NCI-H2107 treated with DMSO at 0.1 percent for 48 hours (cell line): ENCODE results near the gene ELOVL2.
"Not testable (repeated sequence)": the region's sequence is repeated elsewhere in the genome, so short reads cannot be mapped to it uniquely, and the experiment has no call there.

ENCODE experiments used
- DNase-seq: peaks from one replicate; lab custom pipeline; 2025; ENCODE audit not compliant: unreplicated experiment; lab: John Stamatoyannopoulos, UW

The ELOVL2 gene

GRCh38 chr6:10989587-10989986, 54.5 kb downstream of the ELOVL2 start:
- no peak for DNase-seq

- not testable (repeated sequence) for DNase-seq
Measured at GRCh38 chr6:10984959-10985358, 59.1 kb downstream of the ELOVL2 start.

- no peak for DNase-seq
Measured at GRCh38 chr6:10981409-10981808, 62.7 kb downstream of the ELOVL2 start.

- no peak for DNase-seq
Measured at GRCh38 chr6:10979603-10980002, 64.5 kb downstream of the ELOVL2 start.

DNA sequence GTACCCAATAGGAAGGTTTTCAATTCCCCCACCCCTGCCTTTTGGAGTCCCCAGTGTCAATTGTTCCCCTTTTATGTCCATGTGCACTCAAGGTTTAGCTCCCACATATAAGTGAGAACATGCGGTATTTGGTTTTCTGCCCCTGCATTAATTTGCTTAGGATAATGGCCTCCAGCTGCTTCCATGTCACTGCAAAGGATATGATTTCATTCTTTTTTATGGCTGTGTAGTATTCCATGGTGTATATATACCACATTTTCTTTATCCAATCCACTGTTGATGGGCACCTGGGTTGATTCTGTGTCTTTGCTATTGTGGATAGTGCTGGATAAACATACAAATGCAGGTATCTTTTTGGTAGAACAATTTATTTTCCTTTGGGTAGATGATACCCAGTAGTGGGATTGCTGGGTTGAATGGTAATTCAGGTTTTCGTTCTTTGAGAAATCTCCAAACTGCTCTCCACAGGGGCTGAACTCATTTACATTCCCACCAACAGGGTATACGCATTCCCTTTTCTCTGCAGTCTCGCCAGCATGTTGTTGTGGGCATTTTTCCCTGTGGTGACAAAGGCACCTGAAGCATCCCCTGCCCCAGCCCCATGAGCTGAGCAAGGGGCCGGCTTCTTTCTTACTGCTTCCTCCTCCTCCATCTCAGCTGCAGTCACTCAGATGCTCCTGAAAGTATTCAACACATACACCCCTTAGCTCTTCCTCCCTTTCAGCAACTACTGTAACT, 66.7 kb downstream of the ELOVL2 start:
- no peak for DNase-seq

- no peak for DNase-seq
Measured at GRCh38 chr6:10976571-10976970, 67.5 kb downstream of the ELOVL2 start.

- DNase-seq: no peak
Measured at GRCh38 chr6:10972196-10972595, 71.9 kb downstream of the ELOVL2 start.

DNA sequence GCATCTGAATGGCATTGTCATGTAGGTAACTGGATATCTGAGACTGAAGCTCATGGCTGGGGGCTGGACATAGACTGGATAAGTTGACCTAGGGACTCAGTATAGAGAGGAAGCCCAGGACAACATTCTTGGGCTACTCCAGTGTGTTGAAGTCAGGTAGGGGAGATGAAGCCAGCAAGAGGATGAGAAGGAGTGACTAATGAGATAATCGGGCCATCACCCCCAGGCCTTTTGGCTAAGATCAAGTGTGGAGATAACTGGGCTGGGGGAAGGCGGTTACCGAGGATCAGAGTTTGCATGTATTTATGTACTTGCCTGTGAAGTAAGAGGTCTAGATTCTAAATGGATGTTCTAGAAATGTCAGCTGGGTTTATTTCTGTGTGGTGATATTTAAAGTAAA, 73.4 kb downstream of the ELOVL2 start:
- DNase-seq: no peak

- no peak for DNase-seq
Measured at GRCh38 chr6:10968776-10969175, 75.3 kb downstream of the ELOVL2 start.

- DNase-seq: no peak
Measured at GRCh38 chr6:10964684-10965083, 79.4 kb downstream of the ELOVL2 start.

DNA sequence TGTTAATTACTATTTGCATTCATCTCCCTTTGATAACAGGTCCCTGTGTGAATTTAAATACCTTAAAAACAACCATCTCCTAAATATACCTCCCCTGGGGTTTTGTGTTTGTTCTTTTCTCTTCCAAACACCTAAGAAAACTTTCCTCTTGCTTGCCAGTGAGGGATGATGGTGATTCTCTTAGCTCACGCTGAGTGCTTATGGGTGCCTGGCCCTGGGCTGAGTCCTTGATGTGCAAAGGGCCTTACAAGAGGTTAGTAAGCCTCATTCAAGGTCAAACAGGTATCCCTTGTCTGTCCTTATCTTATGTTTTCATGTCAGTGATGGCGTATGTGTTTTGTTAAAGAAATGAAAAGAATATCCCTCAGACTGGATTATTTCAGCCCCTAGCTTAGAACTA, 81.0 kb downstream of the ELOVL2 start:
- no peak for DNase-seq

GRCh38 chr6:10962673-10963072, 81.4 kb downstream of the ELOVL2 start:
- no peak for DNase-seq

DNA sequence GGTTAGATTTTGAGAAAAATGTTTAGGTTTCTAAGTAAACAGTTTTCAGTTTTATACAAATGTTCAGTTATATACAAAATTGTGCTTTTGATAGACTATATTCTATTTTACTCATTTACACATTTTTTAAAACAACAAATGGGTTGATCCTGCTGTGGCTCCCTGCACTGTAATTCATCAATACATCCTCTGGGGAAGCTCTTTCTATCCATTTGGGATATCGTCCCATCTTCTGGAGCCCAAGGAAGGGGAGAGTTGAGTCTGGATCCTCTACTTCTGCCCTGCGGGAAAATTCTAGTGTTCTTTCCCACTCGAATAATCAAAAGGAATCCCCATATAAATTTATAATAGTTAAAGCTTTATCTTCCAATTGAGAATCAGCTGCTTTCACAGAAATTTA, 82.3 kb downstream of the ELOVL2 start:
- DNase-seq: no peak

- no peak for DNase-seq
Measured at GRCh38 chr6:10960171-10960570, 83.9 kb downstream of the ELOVL2 start.

DNA sequence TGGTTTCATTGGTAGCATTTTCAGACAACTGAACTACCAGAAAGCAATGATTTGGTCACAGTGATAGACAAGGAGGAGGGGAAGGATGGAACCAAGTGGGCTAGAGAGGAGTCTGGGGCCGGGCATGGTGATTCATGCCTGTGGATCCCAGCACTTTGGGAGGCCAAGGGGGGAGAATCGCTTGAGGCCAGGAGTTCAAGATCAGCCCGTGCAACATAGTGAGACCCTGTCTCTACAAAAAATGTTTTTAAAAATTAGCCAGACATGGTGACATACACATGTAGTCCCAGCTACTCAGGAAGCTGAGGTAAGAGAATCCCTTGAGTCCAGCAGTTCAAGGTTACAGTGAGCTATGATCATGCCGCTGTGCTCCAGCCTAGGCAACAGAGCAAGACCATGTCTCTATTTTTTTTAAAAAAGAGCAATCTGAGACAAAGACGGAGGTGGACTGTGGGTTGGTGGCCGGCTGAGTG, 86.7 kb downstream of the ELOVL2 start:
- no peak for DNase-seq

- no peak for DNase-seq
Measured at GRCh38 chr6:10956776-10957175, 87.3 kb downstream of the ELOVL2 start.

GRCh38 chr6:10954590-10955010, 89.5 kb downstream of the ELOVL2 start:
- DNase-seq: peak; percentile 16

- no peak for DNase-seq
Measured at GRCh38 chr6:10951675-10952282, 92.3 kb downstream of the ELOVL2 start.

DNA sequence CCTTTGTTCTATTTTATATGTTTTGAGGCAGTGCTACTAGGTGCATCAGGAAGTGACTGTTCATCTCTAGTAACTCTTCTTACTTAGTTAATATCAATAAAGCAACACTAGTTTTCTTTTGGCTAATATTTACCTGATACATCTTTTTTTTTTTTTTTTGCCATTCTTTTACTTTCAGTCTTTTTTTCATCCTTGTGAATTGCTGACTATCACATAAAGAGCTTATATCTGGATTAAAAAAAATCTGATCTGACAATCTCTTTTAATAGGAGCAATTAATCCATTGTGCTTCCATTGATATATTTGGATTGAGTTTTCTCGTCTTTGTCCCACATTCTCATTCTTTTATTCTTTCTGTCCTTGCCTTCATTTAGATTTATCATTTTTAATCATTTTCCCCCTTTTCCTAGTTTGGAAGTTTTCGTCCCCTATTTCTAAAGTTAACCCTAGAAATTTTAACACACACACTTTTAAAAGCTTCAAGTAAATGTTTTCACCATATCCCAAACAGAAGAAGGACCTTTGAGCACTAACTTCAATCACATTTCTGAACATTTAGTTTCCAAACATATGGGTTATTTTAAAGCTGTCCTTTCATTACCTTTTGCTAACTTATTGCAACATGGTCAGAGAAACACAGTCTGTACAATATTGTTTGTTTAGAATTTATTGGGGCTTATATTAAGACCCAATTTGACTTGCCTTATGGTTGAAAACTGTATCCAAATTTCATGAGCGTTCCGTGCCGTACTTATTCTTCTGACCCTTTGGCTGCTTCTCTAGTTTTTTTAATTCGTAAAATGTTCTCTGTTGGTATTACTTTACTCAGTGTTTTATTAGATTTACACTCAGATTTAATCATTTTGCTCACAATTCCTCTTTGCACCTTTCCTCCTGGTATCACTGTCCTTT, 94.3 kb downstream of the ELOVL2 start:
- no peak for DNase-seq

- DNase-seq: no peak
Measured at GRCh38 chr6:10947966-10948365, 96.1 kb downstream of the ELOVL2 start.

DNA sequence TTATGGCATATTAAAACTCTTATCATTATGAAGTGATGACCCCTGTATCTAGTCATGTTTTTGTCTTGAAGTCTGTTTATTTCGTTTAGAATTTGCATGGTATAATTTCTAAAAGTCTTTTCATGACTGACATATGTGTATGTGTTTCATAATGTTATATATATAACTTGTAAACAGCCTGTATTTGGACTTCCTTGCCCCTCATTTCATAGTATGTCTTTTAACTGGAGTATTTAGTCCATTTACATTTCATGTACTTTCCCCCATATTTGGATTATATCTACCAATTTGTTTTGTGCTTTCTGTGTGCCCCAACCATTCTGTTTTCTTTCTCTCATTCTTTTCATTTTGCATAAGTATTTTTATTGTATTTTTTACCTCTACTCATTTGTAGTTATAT, 98.3 kb downstream of the ELOVL2 start:
- DNase-seq: no peak

GRCh38 chr6:10939840-10940239, 104.3 kb downstream of the ELOVL2 start:
- DNase-seq: no peak
